ENCODE data around the gene SLC6A6. TPM values are rescaled to one million over a fixed set of nuclear protein-coding genes. Genes with fewer than 3 reads are reported as not detected.

The SLC6A6 gene
- total RNA-seq, 1 donor from 2014 or later: 24.2 TPM

GRCh38 chr3:14388201-14388600, 14.2 kb upstream of the SLC6A6 start:
- no peak for TF ChIP-seq EZH2 (IDR thresholded peaks at IDR 0.05; ENCODE audit: insufficient read depth, low read length)
- TF ChIP-seq CTCF (IDR thresholded peaks at IDR 0.05; ENCODE audit: insufficient read depth, low read depth, low read length): no peak

GRCh38 chr3:14389166-14389606, 13.2 kb upstream of the SLC6A6 start:
- Mint-ChIP-seq H3K27ac (ENCODE audit: unreplicated experiment) (no peak overlapping the region), H3K4me3 (ENCODE audit: unreplicated experiment) (no peak overlapping the region), H3K27me3 (ENCODE audit: low read depth, unreplicated experiment) (peaks cover 25% of the 10 kb centered on the region), H3K9me3 (ENCODE audit: unreplicated experiment) (no peaks in the 10 kb centered on the region), H3K4me1 (ENCODE audit: low read depth, unreplicated experiment) (peaks cover 7% of the 10 kb centered on the region), H3K36me3 (ENCODE audit: low read depth, unreplicated experiment) (peaks cover 2% of the 10 kb centered on the region)
- peaks cover 9% of the 10 kb centered on the region for H3K27me3 ChIP-seq (ENCODE audit: insufficient read depth, low read length)
- H3K4me3 ChIP-seq (ENCODE audit: insufficient read depth, low read depth, low read length): no peak overlapping the region
- H3K9ac ChIP-seq (ENCODE audit: low read length): no peak overlapping the region
- no peak overlapping the region for H2AFZ ChIP-seq (ENCODE audit: low read depth, low read length)
- no peak overlapping the region for H3K4me2 ChIP-seq (ENCODE audit: low read length)
- FAIRE-seq (no peak), DNase-seq (ENCODE audit: low read depth) (no peak)
- TF ChIP-seq CTCF (IDR thresholded peaks at IDR 0.05; ENCODE audit: insufficient read depth, low read depth, low read length): no peak
- no peak for TF ChIP-seq EZH2 (IDR thresholded peaks at IDR 0.05; ENCODE audit: insufficient read depth, low read length)
- no peak overlapping the region for H3K27ac ChIP-seq (ENCODE audit: low read depth, low read length)
- no peaks in the 10 kb centered on the region for H3K9me3 ChIP-seq (ENCODE audit: insufficient read depth, low read depth, low read length)
- no peaks in the 10 kb centered on the region for H3K4me1 ChIP-seq (ENCODE audit: insufficient read depth, low read length)
- no peaks in the 10 kb centered on the region for H3K36me3 ChIP-seq (ENCODE audit: insufficient read depth, low read length)
- H3K79me2 ChIP-seq (ENCODE audit: insufficient read depth, low read length): no peaks in the 10 kb centered on the region
- no peaks in the 10 kb centered on the region for H4K20me1 ChIP-seq (ENCODE audit: insufficient read depth, low read length)

More at GRCh38 chr3:14388201-14388600, 14.2 kb upstream of the SLC6A6 start:
- peaks cover 25% of the 10 kb centered on the region for H3K27me3 Mint-ChIP-seq (ENCODE audit: low read depth, unreplicated experiment)
- H3K9ac ChIP-seq (ENCODE audit: low read length): no peak overlapping the region
- H3K9me3 Mint-ChIP-seq (ENCODE audit: unreplicated experiment): no peaks in the 10 kb centered on the region
- H3K27ac Mint-ChIP-seq (ENCODE audit: unreplicated experiment): no peak overlapping the region
- FAIRE-seq (no peak), DNase-seq (ENCODE audit: low read depth) (no peak)
- no peak overlapping the region for H3K4me3 ChIP-seq (ENCODE audit: insufficient read depth, low read depth, low read length)
- no peaks in the 10 kb centered on the region for H3K4me1 ChIP-seq (ENCODE audit: insufficient read depth, low read length)
- H3K27me3 ChIP-seq (ENCODE audit: insufficient read depth, low read length): peaks cover 9% of the 10 kb centered on the region
- H2AFZ ChIP-seq (ENCODE audit: low read depth, low read length): no peak overlapping the region
- no peak overlapping the region for H3K27ac ChIP-seq (ENCODE audit: low read depth, low read length)
- H3K4me3 Mint-ChIP-seq (ENCODE audit: unreplicated experiment): no peak overlapping the region
- no peaks in the 10 kb centered on the region for H4K20me1 ChIP-seq (ENCODE audit: insufficient read depth, low read length)
- H3K36me3 Mint-ChIP-seq (ENCODE audit: low read depth, unreplicated experiment): peaks cover 2% of the 10 kb centered on the region
- H3K9me3 ChIP-seq (ENCODE audit: insufficient read depth, low read depth, low read length): no peaks in the 10 kb centered on the region
- H3K79me2 ChIP-seq (ENCODE audit: insufficient read depth, low read length): no peaks in the 10 kb centered on the region
- no peak overlapping the region for H3K4me2 ChIP-seq (ENCODE audit: low read length)
- no peaks in the 10 kb centered on the region for H3K36me3 ChIP-seq (ENCODE audit: insufficient read depth, low read length)
- peaks cover 2% of the 10 kb centered on the region for H3K4me1 Mint-ChIP-seq (ENCODE audit: low read depth, unreplicated experiment)

GRCh38 chr3:14389716-14390115, 12.7 kb upstream of the SLC6A6 start:
- no peaks in the 10 kb centered on the region for H3K4me1 ChIP-seq (ENCODE audit: insufficient read depth, low read length)
- no peak overlapping the region for H3K4me2 ChIP-seq (ENCODE audit: low read length)
- no peak overlapping the region for H3K27ac Mint-ChIP-seq (ENCODE audit: unreplicated experiment)
- no peak for DNase-seq (ENCODE audit: low read depth)
- no peaks in the 10 kb centered on the region for H3K36me3 ChIP-seq (ENCODE audit: insufficient read depth, low read length)
- peaks cover 2% of the 10 kb centered on the region for H3K36me3 Mint-ChIP-seq (ENCODE audit: low read depth, unreplicated experiment)
- no peaks in the 10 kb centered on the region for H3K9me3 Mint-ChIP-seq (ENCODE audit: unreplicated experiment)
- no peak overlapping the region for H3K4me3 ChIP-seq (ENCODE audit: insufficient read depth, low read depth, low read length)
- H2AFZ ChIP-seq (ENCODE audit: low read depth, low read length): no peak overlapping the region
- no peak for FAIRE-seq
- no peaks in the 10 kb centered on the region for H3K9me3 ChIP-seq (ENCODE audit: insufficient read depth, low read depth, low read length)
- peaks cover 7% of the 10 kb centered on the region for H3K4me1 Mint-ChIP-seq (ENCODE audit: low read depth, unreplicated experiment)
- H3K4me3 Mint-ChIP-seq (ENCODE audit: unreplicated experiment): no peak overlapping the region
- H3K9ac ChIP-seq (ENCODE audit: low read length): no peak overlapping the region
- peaks cover 25% of the 10 kb centered on the region for H3K27me3 Mint-ChIP-seq (ENCODE audit: low read depth, unreplicated experiment)
- no peaks in the 10 kb centered on the region for H3K79me2 ChIP-seq (ENCODE audit: insufficient read depth, low read length)
- H4K20me1 ChIP-seq (ENCODE audit: insufficient read depth, low read length): no peaks in the 10 kb centered on the region
- no peak overlapping the region for H3K27ac ChIP-seq (ENCODE audit: low read depth, low read length)
- TF ChIP-seq EZH2 (IDR thresholded peaks at IDR 0.05; ENCODE audit: insufficient read depth, low read length): no peak
- no peak for TF ChIP-seq CTCF (IDR thresholded peaks at IDR 0.05; ENCODE audit: insufficient read depth, low read depth, low read length)
- H3K27me3 ChIP-seq (ENCODE audit: insufficient read depth, low read length): peaks cover 9% of the 10 kb centered on the region

All from astrocyte (in vitro differentiated cells and primary cell).